Ectodermal cell (in vitro differentiated cells): ENCODE measurements around the gene UVRAG.

Experiments
- H3K27ac ChIP-seq: 2 replicates; pipeline ENCODE4 v1.7.0; 2013; ENCODE audit warnings: mild to moderate bottlenecking, low read depth, low read length; ENCODE audit not compliant: insufficient read depth, poor library complexity, severe bottlenecking
- H3K27me3 ChIP-seq: 2 replicates; pipeline ENCODE4 v1.7.0; 2013; ENCODE audit warnings: mild to moderate bottlenecking, low read length; ENCODE audit not compliant: insufficient read depth, control insufficient read depth, poor library complexity, severe bottlenecking
- H3K36me3 ChIP-seq: one replicate; pipeline ENCODE4 v1.7.0; 2013; ENCODE audit warnings: low read length; ENCODE audit not compliant: control insufficient read depth, insufficient read depth
- H3K4me1 ChIP-seq: one replicate; pipeline ENCODE4 v1.7.0; 2013; ENCODE audit warnings: low read length; ENCODE audit not compliant: control insufficient read depth, insufficient read depth
- H3K4me3 ChIP-seq: 2 replicates; pipeline ENCODE4 v1.7.0; 2013; ENCODE audit warnings: low read depth, low read length, control low read depth; ENCODE audit not compliant: insufficient read depth
- H3K9me3 ChIP-seq: 2 replicates; pipeline ENCODE4 v1.7.0; 2013; ENCODE audit warnings: mild to moderate bottlenecking, low read length, moderate library complexity; ENCODE audit not compliant: control insufficient read depth
- WGBS, 2 experiments: methylation state at CpG; one replicate each; pipeline ENCODE4 v1.1.7; 2013; ENCODE audit warnings: missing lambda C conversion rate in 2 of 2; 5-methylcytosine and 5-hydroxymethylcytosine counted together

The UVRAG gene

DNA sequence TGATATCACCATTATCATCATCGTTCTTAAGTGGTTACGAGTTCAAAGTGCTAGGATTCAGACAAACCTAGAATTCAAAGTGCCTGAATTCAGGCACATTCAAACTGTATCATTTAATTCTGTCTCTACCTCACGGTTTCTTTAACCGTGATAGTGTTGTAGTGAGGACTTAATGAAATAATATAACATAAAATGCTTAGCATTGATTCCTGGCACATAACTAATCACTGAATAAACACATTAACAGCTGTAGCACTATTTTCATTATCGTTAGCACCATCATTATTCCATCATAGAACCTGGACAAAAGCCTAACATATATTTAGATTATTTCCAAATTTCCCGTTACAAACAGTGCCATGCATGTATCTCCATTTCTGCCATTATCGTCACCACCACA is 289.3 kb downstream of the UVRAG start:
- H3K4me1 ChIP-seq = no peaks in the 10 kb centered on the region
- WGBS, 2 experiments = 93 to 97% methylated on average over 5 of the region's 7 CpGs

GRCh38 chr11:76105637-76106036 is 290.6 kb downstream of the UVRAG start:
- 100% methylated on average over 1 of the region's 1 CpG; no CpG with 5 or more reads in 1 of the 2 experiments for WGBS, 2 experiments
- H3K9me3 ChIP-seq = no peaks in the 10 kb centered on the region

More for the DNA sequence above, 289.3 kb downstream of the UVRAG start:
- Histone ChIP-seq H3K36me3 (no peaks in the 10 kb centered on the region), H3K27ac (no peak overlapping the region), H3K4me3 (no peak overlapping the region), H3K27me3 (no peaks in the 10 kb centered on the region), H3K9me3 (no peaks in the 10 kb centered on the region)

DNA sequence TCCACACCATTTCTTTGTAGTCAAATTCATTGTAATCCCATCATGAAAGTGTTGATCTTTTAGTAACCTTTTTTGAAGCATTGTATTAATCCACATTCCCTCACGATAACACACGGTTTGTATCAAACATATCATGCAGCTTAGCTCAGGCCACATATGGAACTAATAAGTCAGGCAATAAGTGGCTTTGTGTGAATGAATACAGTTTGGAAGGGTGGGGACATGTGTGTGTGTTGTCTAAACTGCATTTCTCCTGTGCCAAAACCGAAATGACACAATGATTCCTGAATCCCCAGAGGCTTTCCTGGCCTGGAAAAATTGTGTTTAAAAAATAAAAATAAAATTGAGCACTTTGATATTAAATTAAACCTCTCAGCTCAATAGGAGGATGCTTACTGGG is 293.0 kb downstream of the UVRAG start:
- Histone ChIP-seq H3K36me3 (no peaks in the 10 kb centered on the region), H3K4me1 (no peaks in the 10 kb centered on the region), H3K27me3 (no peaks in the 10 kb centered on the region), H3K4me3 (no peak overlapping the region), H3K27ac (no peak overlapping the region), H3K9me3 (no peaks in the 10 kb centered on the region)
- 98 to 100% methylated on average over 3 of the region's 3 CpGs for WGBS, 2 experiments

More at GRCh38 chr11:76105637-76106036, 290.6 kb downstream of the UVRAG start:
- Histone ChIP-seq H3K36me3 (no peaks in the 10 kb centered on the region), H3K27ac (no peak overlapping the region), H3K27me3 (no peaks in the 10 kb centered on the region), H3K4me3 (no peak overlapping the region), H3K4me1 (no peaks in the 10 kb centered on the region)

DNA sequence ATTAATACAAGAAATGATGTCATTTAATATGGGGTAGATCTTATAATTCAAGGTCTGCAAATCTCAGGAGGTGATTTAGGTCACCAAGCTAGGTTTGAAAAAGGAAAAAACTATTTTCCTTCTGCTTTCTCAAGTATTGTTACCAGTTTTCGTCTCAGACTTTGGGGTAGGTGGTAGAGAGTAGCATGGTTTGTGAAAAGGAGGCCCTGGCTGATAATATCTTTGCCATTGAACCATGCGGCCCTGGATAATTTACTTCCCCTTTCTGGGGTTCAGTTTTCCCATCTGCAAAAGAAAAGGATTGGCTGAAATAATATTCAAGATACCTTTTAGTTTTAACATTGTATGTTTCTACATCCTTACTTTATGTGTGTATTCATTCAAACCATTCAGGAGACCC is 299.2 kb downstream of the UVRAG start:
- H3K27me3 ChIP-seq = no peaks in the 10 kb centered on the region
- H3K4me3 ChIP-seq = no peak overlapping the region
- H3K36me3 ChIP-seq = no peaks in the 10 kb centered on the region
- no peaks in the 10 kb centered on the region for H3K9me3 ChIP-seq
- no peak overlapping the region for H3K27ac ChIP-seq
- peaks cover 2% of the 10 kb centered on the region for H3K4me1 ChIP-seq
- WGBS, 2 experiments = 79 to 96% methylated on average over 2 of the region's 2 CpGs

- Histone ChIP-seq H3K9me3 (no peaks in the 10 kb centered on the region), H3K4me1 (peaks cover 16% of the 10 kb centered on the region), H3K36me3 (no peaks in the 10 kb centered on the region), H3K27me3 (no peaks in the 10 kb centered on the region), H3K27ac (no peak overlapping the region), H3K4me3 (no peak overlapping the region)
- 97 to 100% methylated on average over 2 to 3 of the region's 3 CpGs for whole genome bisulfite sequencing, 2 experiments
These were observed 300.5 kb downstream of the UVRAG start for GRCh38 chr11:76115555-76115954.

- H3K4me3 ChIP-seq = no peak overlapping the region
- peaks cover 20% of the 10 kb centered on the region for H3K4me1 ChIP-seq
- H3K27me3 ChIP-seq = no peaks in the 10 kb centered on the region
- WGBS, 2 experiments = 92 to 94% methylated on average over 2 of the region's 2 CpGs
- no peaks in the 10 kb centered on the region for H3K36me3 ChIP-seq
- no peak overlapping the region for H3K27ac ChIP-seq
- H3K9me3 ChIP-seq = no peaks in the 10 kb centered on the region
These were observed 304.0 kb downstream of the UVRAG start for GRCh38 chr11:76119032-76119431.

- Histone ChIP-seq H3K4me3 (no peak overlapping the region), H3K9me3 (no peaks in the 10 kb centered on the region), H3K27me3 (no peaks in the 10 kb centered on the region), H3K4me1 (peaks cover 20% of the 10 kb centered on the region), H3K27ac (no peak overlapping the region), H3K36me3 (no peaks in the 10 kb centered on the region)
- 81 to 94% methylated on average over 3 to 4 of the region's 4 CpGs for WGBS, 2 experiments
These were observed 304.8 kb downstream of the UVRAG start for GRCh38 chr11:76119779-76120178.

- 6 to 7% methylated on average over 5 of the region's 5 CpGs for WGBS, 2 experiments
- no peaks in the 10 kb centered on the region for H3K36me3 ChIP-seq
- no peaks in the 10 kb centered on the region for H3K9me3 ChIP-seq
- H3K4me3 ChIP-seq = no peak overlapping the region
- peak overlapping the region; percentile 62 for H3K27ac ChIP-seq
- H3K27me3 ChIP-seq = no peaks in the 10 kb centered on the region
- peaks cover 20% of the 10 kb centered on the region for H3K4me1 ChIP-seq
These were observed 305.6 kb downstream of the UVRAG start for GRCh38 chr11:76120513-76121101.

- no peak overlapping the region for H3K4me3 ChIP-seq
These were observed 308.2 kb downstream of the UVRAG start for GRCh38 chr11:76123248-76123647.

GRCh38 chr11:76124905-76125770 is 310.1 kb downstream of the UVRAG start:
- Histone ChIP-seq H3K36me3 (no peaks in the 10 kb centered on the region), H3K27ac (no peak overlapping the region), H3K27me3 (no peaks in the 10 kb centered on the region), H3K4me1 (peaks cover 9% of the 10 kb centered on the region), H3K4me3 (no peak overlapping the region), H3K9me3 (no peaks in the 10 kb centered on the region)
- WGBS, 2 experiments = 92 to 94% methylated on average over 8 of the region's 8 CpGs

More at GRCh38 chr11:76123248-76123647, 308.2 kb downstream of the UVRAG start:
- Histone ChIP-seq H3K4me1 (peaks cover 20% of the 10 kb centered on the region), H3K9me3 (no peaks in the 10 kb centered on the region), H3K36me3 (no peaks in the 10 kb centered on the region), H3K27me3 (no peaks in the 10 kb centered on the region), H3K27ac (no peak overlapping the region)
- 88 to 91% methylated on average over 4 of the region's 4 CpGs for whole genome bisulfite sequencing, 2 experiments
